Uterus (tissue), 4 donors: ENCODE results near the gene IDUA. TPM values are rescaled to one million over a fixed set of nuclear protein-coding genes. Genes with fewer than 3 reads are reported as not detected.

Source experiments
- DNase-seq, 2 donors: peaks; one replicate each; pipeline ENCODE4 v3.0.0-alpha.2; 2019 to 2020
- H3K27ac ChIP-seq, 2 donors: fragments of 200-600 bp; sonication (generic); 1 replicate in 1 of 2; 2 replicates in 1 of 2; pipeline ENCODE4 v1.5.1; 2016 to 2018
- H3K27me3 ChIP-seq, 2 donors: fragments of 200-600 bp; sonication (generic); one replicate each; pipeline ENCODE4 v1.5.1; 2018 to 2019; ENCODE audit warnings: control low read depth in 1 of 2
- H3K36me3 ChIP-seq, 2 donors: fragments of 200-600 bp; sonication (generic); one replicate each; pipeline ENCODE4 v1.5.1; 2019; ENCODE audit warnings: control low read depth in 1 of 2
- H3K4me1 ChIP-seq, 2 donors: fragments of 200-600 bp; sonication (generic); one replicate each; pipeline ENCODE4 v1.5.1; 2018 to 2019; ENCODE audit warnings: control low read depth in 1 of 2
- H3K4me3 ChIP-seq, 2 donors: fragments of 200-600 bp; sonication (generic); 1 replicate in 1 of 2; 2 replicates in 1 of 2; pipeline ENCODE4 v1.5.1; 2018 to 2019; ENCODE audit warnings: mild to moderate bottlenecking in 1 of 2
- H3K9me3 ChIP-seq, 2 donors: fragments of 200-600 bp; sonication (generic); one replicate each; pipeline ENCODE4 v1.5.1; 2019; ENCODE audit warnings: control low read depth in 1 of 2
- POLR2A ChIP-seq, 2 donors: fragments of 450-650 bp; IDR thresholded peaks; one replicate each; pipeline ENCODE4 v1.6.1; 2016; ENCODE audit warnings: antibody characterized with exemption in 2 of 2, mild to moderate bottlenecking in 1 of 2, moderate library complexity in 1 of 2
- intact Hi-C: fragments of 100-400 bp; cut with DNase I; formaldehyde crosslinking; loops from one replicate; pipeline ENCODE4 v1.15.1; 2023; ENCODE audit warnings: low total_unique reads
- total RNA-seq, 4 donors: library from RNA; depleted of rRNA in 3 of 4; stranded (reverse); fragments of >200 nt in 3 of 4; gene quantifications; one replicate each; pipeline versions ENCODE4 v1.1.0 to v1.2.4, GENCODE V29; 2014 to 2023
- TF ChIP-seq, protein P1 (sequence below), 4 experiments: fragments of 200-600 bp in 2 of 4; fragments of 450-650 bp in 2 of 4; sonication (generic) in 2 of 4; IDR thresholded peaks; one replicate each; pipeline ENCODE4 v1.5.1; 2016 to 2019; ENCODE audit warnings: antibody characterized with exemption in 4 of 4, mild to moderate bottlenecking in 2 of 4, moderate library complexity in 1 of 4
- donor health status: DM: yes; HTN: yes; CAD: no.

The IDUA gene
- total RNA-seq, 4 donors from 2014 or later, result 2.8 to 45.8 (median 9.9) TPM

DNA sequence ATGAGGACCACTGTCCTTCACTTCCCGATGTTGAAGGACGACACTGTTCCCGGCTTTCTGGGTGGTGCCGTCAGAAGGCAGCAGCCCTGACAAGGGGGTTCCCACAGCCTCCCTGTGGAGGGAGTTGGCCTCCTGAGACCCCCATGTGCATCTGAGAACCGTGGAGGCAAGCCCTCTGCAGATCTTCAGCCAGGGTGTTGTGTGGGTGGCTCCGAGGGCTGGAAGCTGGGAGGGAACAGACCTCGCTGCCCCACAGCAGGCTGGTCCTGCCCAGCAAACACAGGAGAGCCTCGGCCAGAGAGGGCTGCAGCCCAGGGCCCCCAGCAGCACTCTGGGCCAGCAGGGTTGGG is 29.6 kb upstream of the IDUA start:
- no peaks in the 10 kb centered on the region for H3K9me3 ChIP-seq
- H3K4me3 ChIP-seq, result no peak overlapping the region
- no peak for DNase-seq
- no peaks in the 10 kb centered on the region for H3K4me1 ChIP-seq
- H3K27ac ChIP-seq, result no peak overlapping the region
- no peaks in the 10 kb centered on the region for H3K27me3 ChIP-seq
- H3K36me3 ChIP-seq, result no peaks in the 10 kb centered on the region
- TF ChIP-seq, protein P1, sequence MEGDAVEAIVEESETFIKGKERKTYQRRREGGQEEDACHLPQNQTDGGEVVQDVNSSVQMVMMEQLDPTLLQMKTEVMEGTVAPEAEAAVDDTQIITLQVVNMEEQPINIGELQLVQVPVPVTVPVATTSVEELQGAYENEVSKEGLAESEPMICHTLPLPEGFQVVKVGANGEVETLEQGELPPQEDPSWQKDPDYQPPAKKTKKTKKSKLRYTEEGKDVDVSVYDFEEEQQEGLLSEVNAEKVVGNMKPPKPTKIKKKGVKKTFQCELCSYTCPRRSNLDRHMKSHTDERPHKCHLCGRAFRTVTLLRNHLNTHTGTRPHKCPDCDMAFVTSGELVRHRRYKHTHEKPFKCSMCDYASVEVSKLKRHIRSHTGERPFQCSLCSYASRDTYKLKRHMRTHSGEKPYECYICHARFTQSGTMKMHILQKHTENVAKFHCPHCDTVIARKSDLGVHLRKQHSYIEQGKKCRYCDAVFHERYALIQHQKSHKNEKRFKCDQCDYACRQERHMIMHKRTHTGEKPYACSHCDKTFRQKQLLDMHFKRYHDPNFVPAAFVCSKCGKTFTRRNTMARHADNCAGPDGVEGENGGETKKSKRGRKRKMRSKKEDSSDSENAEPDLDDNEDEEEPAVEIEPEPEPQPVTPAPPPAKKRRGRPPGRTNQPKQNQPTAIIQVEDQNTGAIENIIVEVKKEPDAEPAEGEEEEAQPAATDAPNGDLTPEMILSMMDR (IDR thresholded peaks at IDR 0.05), result no peak
- no peak for TF ChIP-seq POLR2A (IDR thresholded peaks at IDR 0.05)
- intact Hi-C loops, result no loop called here

DNA sequence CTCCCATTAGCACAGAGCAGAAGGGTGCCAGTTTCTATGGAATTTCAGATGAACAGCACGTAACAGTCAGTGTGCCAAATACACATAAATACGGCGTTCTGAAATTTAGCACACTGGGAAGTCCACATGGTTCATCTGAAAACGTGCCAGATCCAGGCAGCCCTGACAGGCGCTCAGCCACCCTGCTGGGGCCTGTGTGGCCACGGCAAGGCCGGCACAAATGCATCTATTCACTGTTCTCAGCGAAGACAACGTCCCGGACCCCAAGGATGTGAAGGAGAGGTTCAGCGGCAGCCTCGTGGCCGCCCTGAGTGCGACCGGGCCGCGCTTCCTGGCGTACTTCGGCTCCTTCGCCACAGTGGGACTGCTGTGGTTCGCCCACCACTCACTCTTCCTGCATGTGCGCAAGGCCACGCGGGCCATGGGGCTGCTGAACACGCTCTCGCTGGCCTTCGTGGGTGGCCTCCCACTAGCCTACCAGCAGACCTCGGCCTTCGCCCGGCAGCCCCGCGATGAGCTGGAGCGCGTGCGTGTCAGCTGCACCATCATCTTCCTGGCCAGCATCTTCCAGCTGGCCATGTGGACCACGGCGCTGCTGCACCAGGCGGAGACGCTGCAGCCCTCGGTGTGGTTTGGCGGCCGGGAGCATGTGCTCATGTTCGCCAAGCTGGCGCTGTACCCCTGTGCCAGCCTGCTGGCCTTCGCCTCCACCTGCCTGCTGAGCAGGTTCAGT is 29.1 kb upstream of the IDUA start:
- H3K27me3 ChIP-seq, result no peaks in the 10 kb centered on the region
- TF ChIP-seq POLR2A (IDR thresholded peaks at IDR 0.05), result no peak
- TF ChIP-seq, protein P1 (IDR thresholded peaks at IDR 0.05), result no peak
- H3K4me1 ChIP-seq, result no peaks in the 10 kb centered on the region
- no peak overlapping the region for H3K4me3 ChIP-seq
- no peak overlapping the region for H3K27ac ChIP-seq
- no peaks in the 10 kb centered on the region for H3K36me3 ChIP-seq
- intact Hi-C loops, result no loop called here
- DNase-seq, result peak in 1 of 2 donors; percentile 13
- H3K9me3 ChIP-seq, result no peaks in the 10 kb centered on the region

DNA sequence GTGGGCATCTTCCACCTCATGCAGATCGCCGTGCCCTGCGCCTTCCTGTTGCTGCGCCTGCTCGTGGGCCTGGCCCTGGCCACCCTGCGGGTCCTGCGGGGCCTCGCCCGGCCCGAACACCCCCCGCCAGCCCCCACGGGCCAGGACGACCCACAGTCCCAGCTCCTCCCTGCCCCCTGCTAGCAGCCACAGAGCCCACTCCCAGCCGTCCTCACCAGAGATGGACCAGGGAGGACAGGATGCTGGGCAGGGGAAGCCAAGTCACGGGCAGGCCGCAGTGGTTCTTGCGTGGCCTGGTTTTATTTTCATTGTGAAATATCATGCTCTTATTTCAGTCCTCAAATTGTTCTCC is 28.6 kb upstream of the IDUA start:
- peak in 1 of 2 donors; percentile 13 for DNase-seq
- Histone ChIP-seq H3K27me3 (no peaks in the 10 kb centered on the region), H3K9me3 (no peaks in the 10 kb centered on the region), H3K36me3 (no peaks in the 10 kb centered on the region), H3K4me3 (no peak overlapping the region), H3K4me1 (no peaks in the 10 kb centered on the region), H3K27ac (no peak overlapping the region)
- intact Hi-C loops, result no loop called here
- TF ChIP-seq, protein P1 (IDR thresholded peaks at IDR 0.05), result no peak
- no peak for TF ChIP-seq POLR2A (IDR thresholded peaks at IDR 0.05)

DNA sequence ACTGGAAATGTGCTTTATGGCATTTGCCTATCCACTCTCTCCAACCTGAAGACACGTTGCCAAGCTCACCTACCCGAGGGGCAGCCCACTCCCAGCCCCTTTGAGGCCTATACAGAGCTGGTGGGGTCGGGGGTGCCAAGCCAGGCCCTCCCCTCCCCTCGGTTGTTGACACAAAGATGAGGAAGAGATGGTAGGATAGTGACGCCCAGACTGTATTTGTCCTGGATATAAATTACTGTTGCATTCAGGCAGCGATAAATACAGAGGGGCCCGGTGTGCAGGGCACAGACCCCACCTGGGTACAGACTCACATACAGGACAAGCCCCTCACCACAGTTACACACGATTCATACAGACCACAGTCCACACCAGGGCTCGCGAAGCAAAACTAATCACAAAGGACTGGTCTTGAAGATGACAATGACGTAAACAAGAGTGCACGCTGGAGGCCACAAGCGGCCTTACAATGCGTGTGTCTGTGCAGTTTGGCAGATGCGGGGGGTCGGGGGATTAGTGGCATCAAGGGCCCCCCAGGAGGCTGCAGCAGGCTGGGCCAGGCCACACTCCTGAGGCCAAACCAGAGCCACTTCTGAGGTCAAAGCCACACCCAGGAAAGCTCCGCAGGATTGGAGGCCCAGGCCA is 28.0 kb upstream of the IDUA start:
- no peaks in the 10 kb centered on the region for H3K27me3 ChIP-seq
- H3K9me3 ChIP-seq, result no peaks in the 10 kb centered on the region
- peak; percentile 11 to 13 for DNase-seq
- TF ChIP-seq, protein P1 (IDR thresholded peaks at IDR 0.05), result no peak
- no peak for TF ChIP-seq POLR2A (IDR thresholded peaks at IDR 0.05)
- H3K4me1 ChIP-seq, result no peaks in the 10 kb centered on the region
- no peaks in the 10 kb centered on the region for H3K36me3 ChIP-seq
- H3K4me3 ChIP-seq, result no peak overlapping the region
- intact Hi-C loops, result no loop called here
- no peak overlapping the region for H3K27ac ChIP-seq

DNA sequence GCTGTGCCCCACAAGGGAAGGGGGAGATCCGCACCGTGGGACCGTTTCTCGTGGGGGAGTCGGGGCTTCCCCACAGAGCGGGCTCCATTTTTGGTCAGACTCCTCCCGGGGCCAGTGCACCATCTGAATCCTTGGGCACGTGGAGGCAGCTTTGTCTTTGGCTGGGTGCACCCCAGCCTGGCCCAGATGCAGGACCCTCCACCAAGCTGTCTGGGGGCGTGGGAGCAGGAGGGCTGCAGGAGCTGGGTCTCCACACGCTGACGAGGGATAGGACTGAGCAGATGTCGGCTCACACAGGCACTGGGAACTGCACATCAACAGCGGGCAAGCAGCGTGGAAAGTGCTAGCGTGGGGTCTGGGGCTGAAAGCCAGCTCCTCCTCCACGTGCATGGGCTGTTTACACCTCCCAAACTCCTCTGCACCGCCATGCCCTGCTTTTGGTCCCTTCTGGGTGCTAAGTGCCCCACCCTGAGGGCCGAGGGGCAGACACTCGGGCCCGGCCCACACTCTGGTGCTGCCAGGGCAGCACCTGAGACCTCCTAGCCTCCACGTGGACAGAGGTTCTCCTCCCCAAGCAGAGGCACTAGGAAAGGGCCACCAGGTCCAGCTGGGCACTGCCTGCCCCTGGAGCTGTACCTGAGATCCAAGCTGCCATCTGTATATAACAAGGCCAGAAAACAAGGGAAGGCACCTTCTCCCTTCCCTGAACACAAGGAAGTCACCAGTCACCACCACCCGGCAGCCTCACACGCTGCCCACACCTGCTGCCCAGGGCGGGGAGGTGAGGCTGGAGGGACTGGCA is 27.3 kb upstream of the IDUA start:
- no peak overlapping the region for H3K27ac ChIP-seq
- TF ChIP-seq, protein P1 (IDR thresholded peaks at IDR 0.05), result no peak
- no peak for TF ChIP-seq POLR2A (IDR thresholded peaks at IDR 0.05)
- no peaks in the 10 kb centered on the region for H3K4me1 ChIP-seq
- H3K27me3 ChIP-seq, result no peaks in the 10 kb centered on the region
- H3K36me3 ChIP-seq, result no peaks in the 10 kb centered on the region
- no peak overlapping the region for H3K4me3 ChIP-seq
- DNase-seq, result peak in 1 of 2 donors; percentile 13
- intact Hi-C loops, result no loop called here
- H3K9me3 ChIP-seq, result no peaks in the 10 kb centered on the region
